Measurements from ENCODE around the gene CPPED1. TPM values are rescaled to one million over a fixed set of nuclear protein-coding genes. Genes with fewer than 3 reads are reported as not detected.
"Not testable (repeated sequence)": the region's sequence is repeated elsewhere in the genome, so short reads cannot be mapped to it uniquely, and the experiment has no call there.

CPPED1 gene
- 10 to 100 TPM in 3 of 4 donors, 1 to 10 TPM in 1; 5.1 to 27.1 (median 25.2) TPM for polyA plus RNA-seq (ENCODE audit: insufficient read length in 4 of 4)

GRCh38 chr16:12803203-12804093 is at the start of gene CPPED1:
TSS of gene CPPED1 (minus strand) at chr16:12803887. CDS start at chr16:12803776, 111 bp downstream.
- peak; percentile 77 to 83 (median 82) for DNase-seq (ENCODE audit: low read depth in 4 of 4, low spot score in 3 of 4)

GRCh38 chr16:12850186-12850585 is 46.5 kb upstream of the CPPED1 start:
- no peak for DNase-seq (ENCODE audit: low read depth in 4 of 4, low spot score in 3 of 4)

- DNase-seq (ENCODE audit: low read depth in 4 of 4, low spot score in 3 of 4), result no peak
Observed at GRCh38 chr16:12846592-12846991, 42.9 kb upstream of the CPPED1 start.

GRCh38 chr16:12845282-12845681 is 41.6 kb upstream of the CPPED1 start:
- DNase-seq (ENCODE audit: low read depth in 4 of 4, low spot score in 3 of 4), result no peak

- no peak for DNase-seq (ENCODE audit: low read depth in 4 of 4, low spot score in 3 of 4)
Observed at GRCh38 chr16:12837756-12838155, 34.1 kb upstream of the CPPED1 start.

- DNase-seq (ENCODE audit: low read depth in 4 of 4, low spot score in 3 of 4), result no peak
Observed at GRCh38 chr16:12837291-12837690, 33.6 kb upstream of the CPPED1 start.

GRCh38 chr16:12833926-12834325 is 30.2 kb upstream of the CPPED1 start:
- DNase-seq (ENCODE audit: low read depth in 4 of 4, low spot score in 3 of 4), result no peak

- no peak for DNase-seq (ENCODE audit: low read depth in 4 of 4, low spot score in 3 of 4)
Observed at GRCh38 chr16:12829096-12829888, 25.6 kb upstream of the CPPED1 start.

- no peak for DNase-seq (ENCODE audit: low read depth in 4 of 4, low spot score in 3 of 4)
Observed at GRCh38 chr16:12828206-12828605, 24.5 kb upstream of the CPPED1 start.

GRCh38 chr16:12826559-12826958 is 22.9 kb upstream of the CPPED1 start:
- DNase-seq (ENCODE audit: low read depth in 4 of 4, low spot score in 3 of 4), result no peak

GRCh38 chr16:12819126-12820117 is 15.7 kb upstream of the CPPED1 start:
- DNase-seq (ENCODE audit: low read depth in 4 of 4, low spot score in 3 of 4), result no peak

GRCh38 chr16:12818326-12818725 is 14.6 kb upstream of the CPPED1 start:
- DNase-seq (ENCODE audit: low read depth in 4 of 4, low spot score in 3 of 4), result no peak

GRCh38 chr16:12816791-12817214 is 13.1 kb upstream of the CPPED1 start:
- not testable (repeated sequence) for DNase-seq (ENCODE audit: low read depth in 4 of 4, low spot score in 3 of 4)

GRCh38 chr16:12815361-12815760 is 11.7 kb upstream of the CPPED1 start:
- no peak for DNase-seq (ENCODE audit: low read depth in 4 of 4, low spot score in 3 of 4)

GRCh38 chr16:12813734-12814133 is 10.0 kb upstream of the CPPED1 start:
- not testable (repeated sequence) for DNase-seq (ENCODE audit: low read depth in 4 of 4, low spot score in 3 of 4)

GRCh38 chr16:12813321-12813720 is 9.6 kb upstream of the CPPED1 start:
- not testable (repeated sequence) for DNase-seq (ENCODE audit: low read depth in 4 of 4, low spot score in 3 of 4)

GRCh38 chr16:12811441-12812383 is 8.0 kb upstream of the CPPED1 start:
- DNase-seq (ENCODE audit: low read depth in 4 of 4, low spot score in 3 of 4), result no peak

GRCh38 chr16:12805066-12805465 is 1.4 kb upstream of the CPPED1 start:
- no peak for DNase-seq (ENCODE audit: low read depth in 4 of 4, low spot score in 3 of 4)

- no peak for DNase-seq (ENCODE audit: low read depth in 4 of 4, low spot score in 3 of 4)
Observed at GRCh38 chr16:12804395-12804794, 708 bp upstream of the CPPED1 start.
